IPS-20b (cell line): ENCODE measurements around the gene ZNF69.
"Not testable (repeated sequence)": the region's sequence is repeated elsewhere in the genome, so short reads cannot be mapped to it uniquely, and the experiment has no call there.

Experiments
- H3K27ac ChIP-seq: one replicate; pipeline ENCODE4 v1.5.1; 2013; ENCODE audit warnings: low read length
- H3K27me3 ChIP-seq: 2 replicates; pipeline ENCODE4 v1.6.1; 2013; ENCODE audit warnings: mild to moderate bottlenecking, low read length, inconsistent platforms; ENCODE audit not compliant: insufficient read depth
- H3K36me3 ChIP-seq: 2 replicates; pipeline ENCODE4 v1.6.1; 2013; ENCODE audit warnings: low read depth, mild to moderate bottlenecking, inconsistent platforms, low read length, moderate library complexity; ENCODE audit not compliant: insufficient read depth
- H3K4me1 ChIP-seq: 2 replicates; pipeline ENCODE4 v1.6.1; 2013; ENCODE audit warnings: mild to moderate bottlenecking, control low read depth, inconsistent platforms, low read length, moderate library complexity; ENCODE audit not compliant: insufficient read depth
- H3K4me3 ChIP-seq: 2 replicates; pipeline ENCODE4 v1.5.1; 2013; ENCODE audit warnings: mild to moderate bottlenecking, low read length, inconsistent platforms
- H3K9ac ChIP-seq: 2 replicates; pipeline ENCODE4 v1.6.1; 2013; ENCODE audit warnings: low read depth, mild to moderate bottlenecking, inconsistent platforms, low read length, moderate library complexity
- H3K9me3 ChIP-seq: 2 replicates; pipeline ENCODE4 v1.6.1; 2013; ENCODE audit warnings: mild to moderate bottlenecking, low read depth, low read length, inconsistent platforms; ENCODE audit not compliant: insufficient read depth

ZNF69 gene

DNA sequence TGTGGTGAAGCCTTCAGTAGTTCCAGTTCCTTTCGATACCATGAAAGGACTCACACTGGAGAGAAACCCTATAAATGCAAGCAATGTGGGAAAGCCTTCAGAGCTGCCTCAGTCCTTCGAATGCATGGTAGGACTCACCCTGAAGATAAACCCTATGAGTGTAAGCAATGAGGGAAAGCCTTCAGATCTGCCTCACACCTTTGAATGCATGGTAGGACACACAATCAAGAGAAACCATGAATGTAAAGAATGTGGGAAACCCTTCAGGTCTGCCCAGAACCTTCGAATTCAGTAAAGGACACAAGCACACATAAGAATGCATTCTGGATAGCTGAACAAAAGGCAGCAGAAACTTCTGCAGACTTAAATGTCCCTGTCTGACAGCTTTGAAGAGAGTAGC, 18.3 kb downstream of the ZNF69 start:
- no peaks in the 10 kb centered on the region for H3K4me1 ChIP-seq
- peaks cover 53% of the 10 kb centered on the region for H3K36me3 ChIP-seq
- no peaks in the 10 kb centered on the region for H3K27me3 ChIP-seq
- H3K27ac ChIP-seq, result no peak overlapping the region
- peak overlapping the region; percentile 46 for H3K4me3 ChIP-seq
- peaks cover 82% of the 10 kb centered on the region for H3K9me3 ChIP-seq
- no peak overlapping the region for H3K9ac ChIP-seq

DNA sequence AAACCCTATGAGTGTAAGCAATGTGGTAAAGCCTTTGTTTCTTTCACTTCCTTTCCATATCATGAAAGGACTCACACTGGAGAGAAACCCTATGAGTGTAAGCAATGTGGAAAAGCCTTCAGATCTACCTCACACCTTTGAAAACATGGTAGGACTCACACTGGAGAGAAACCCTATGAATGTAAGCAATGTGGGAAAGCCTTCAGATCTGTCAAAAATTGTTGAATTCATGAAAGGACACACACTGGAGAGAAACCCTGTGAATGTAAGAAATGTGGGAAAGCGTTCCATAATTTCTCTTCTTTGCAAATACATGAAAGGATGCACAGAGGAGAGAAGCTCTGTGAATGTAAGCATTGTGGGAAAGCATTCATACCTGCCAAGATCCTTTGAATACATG, 24.4 kb downstream of the ZNF69 start:
- H3K9ac ChIP-seq, H3K27me3 ChIP-seq, H3K4me1 ChIP-seq, H3K27ac ChIP-seq: not testable (repeated sequence)
- 0 out of 2 replicates have a peak overlapping the region, but pooled peaks have one; percentile 13 for H3K4me3 ChIP-seq
- H3K36me3 ChIP-seq, result peaks cover 18% of the 10 kb centered on the region
- H3K9me3 ChIP-seq, result peaks cover 70% of the 10 kb centered on the region

GRCh38 chr19:11914417-11915051, 27.0 kb downstream of the ZNF69 start:
- not testable (repeated sequence) for H3K4me1 ChIP-seq, H3K9ac ChIP-seq, H3K27me3 ChIP-seq, H3K4me3 ChIP-seq, H3K27ac ChIP-seq
- Histone ChIP-seq H3K36me3 (peaks cover 18% of the 10 kb centered on the region), H3K9me3 (peaks cover 65% of the 10 kb centered on the region)

DNA sequence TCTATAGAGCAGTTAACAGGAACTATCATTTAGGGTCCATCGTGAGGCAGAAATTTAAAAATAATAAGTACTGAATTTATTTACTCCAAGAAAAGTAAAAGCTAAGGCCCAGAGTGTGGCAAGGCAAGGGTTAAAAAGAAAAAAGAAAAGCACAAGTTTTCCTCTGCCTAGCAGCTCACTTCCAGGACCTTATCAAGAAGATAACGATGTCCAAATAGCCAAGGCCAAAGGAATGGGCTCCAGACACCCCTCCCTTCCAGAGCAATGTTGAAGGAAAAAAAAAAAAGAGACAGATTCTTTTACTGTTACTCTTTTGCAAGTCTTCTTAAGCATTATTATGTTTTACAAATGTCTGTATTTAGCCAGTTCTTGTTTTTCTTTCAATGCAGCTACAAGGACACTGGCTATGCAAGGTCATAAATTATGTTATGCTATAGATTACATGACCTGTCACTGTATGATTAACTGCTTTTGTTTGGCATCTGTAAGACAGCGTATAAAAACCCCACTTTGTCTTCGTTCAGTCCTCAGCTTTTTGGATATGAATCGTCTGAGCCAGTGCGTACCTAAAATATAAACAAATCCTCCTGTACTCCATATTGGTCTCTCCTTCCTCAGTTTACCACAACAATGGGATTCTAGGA, 34.4 kb downstream of the ZNF69 start:
- Histone ChIP-seq H3K9ac (no peak overlapping the region), H3K27ac (no peak overlapping the region)

DNA sequence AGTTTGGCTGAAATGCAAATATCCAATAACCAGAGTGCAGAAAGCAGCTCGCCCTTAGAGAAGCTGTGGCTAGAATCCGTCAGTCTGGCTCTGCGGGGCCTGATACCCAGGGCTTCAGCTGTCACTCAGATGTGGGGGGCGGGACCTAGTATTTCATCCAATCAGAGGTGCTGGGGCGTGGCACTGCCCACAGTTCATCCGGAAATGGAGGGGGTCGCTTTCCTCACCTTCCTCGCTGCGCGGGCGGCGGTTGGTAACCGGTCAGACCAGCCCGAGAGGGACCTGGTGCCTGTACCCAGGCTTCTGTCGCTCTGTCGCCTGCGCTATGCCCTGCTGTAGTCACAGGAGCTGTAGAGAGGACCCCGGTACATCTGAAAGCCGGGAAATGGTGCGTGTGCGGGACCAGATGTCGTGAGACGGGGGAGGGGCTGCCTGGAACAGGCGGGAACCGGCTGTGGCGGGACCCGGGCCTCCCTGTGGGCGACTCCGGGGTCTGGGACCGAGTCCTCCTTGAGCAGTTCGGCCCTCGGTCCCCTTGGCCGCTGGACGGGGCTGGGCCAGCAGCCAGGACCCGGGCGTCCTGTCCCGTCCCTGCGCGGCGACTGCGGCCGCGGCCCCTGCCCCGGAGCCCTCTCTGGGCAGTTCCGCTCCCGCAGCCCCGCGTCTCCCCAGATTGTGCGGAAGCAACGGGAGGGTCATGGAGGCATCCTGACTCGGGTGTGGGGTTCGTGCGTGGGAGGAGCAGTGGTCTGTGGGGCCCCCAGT, 37.5 kb downstream of the ZNF69 start, which contains the start of gene ZNF700:
TSS of gene ZNF700 (plus strand) at position 222 of the 765 bp plus-strand sequence. CDS start at position 326, 104 bp downstream.
- Histone ChIP-seq H3K27me3 (no peaks in the 10 kb centered on the region), H3K4me3 (peak within 1 kb of the TSS; percentile 92), H3K27ac (peak within 1 kb of the TSS; percentile 43), H3K9me3 (no peaks in the 10 kb centered on the region; the same call in 1 of the 2 replicates), H3K9ac (peak within 1 kb of the TSS; percentile 91), H3K36me3 (no peaks in the 10 kb centered on the region), H3K4me1 (no peaks in the 10 kb centered on the region)

More for the DNA sequence above, 34.4 kb downstream of the ZNF69 start:
- no peaks in the 10 kb centered on the region for H3K36me3 ChIP-seq
- no peak overlapping the region for H3K4me3 ChIP-seq
- no peaks in the 10 kb centered on the region for H3K4me1 ChIP-seq
- peaks cover 22% of the 10 kb centered on the region for H3K9me3 ChIP-seq
- no peaks in the 10 kb centered on the region for H3K27me3 ChIP-seq

DNA sequence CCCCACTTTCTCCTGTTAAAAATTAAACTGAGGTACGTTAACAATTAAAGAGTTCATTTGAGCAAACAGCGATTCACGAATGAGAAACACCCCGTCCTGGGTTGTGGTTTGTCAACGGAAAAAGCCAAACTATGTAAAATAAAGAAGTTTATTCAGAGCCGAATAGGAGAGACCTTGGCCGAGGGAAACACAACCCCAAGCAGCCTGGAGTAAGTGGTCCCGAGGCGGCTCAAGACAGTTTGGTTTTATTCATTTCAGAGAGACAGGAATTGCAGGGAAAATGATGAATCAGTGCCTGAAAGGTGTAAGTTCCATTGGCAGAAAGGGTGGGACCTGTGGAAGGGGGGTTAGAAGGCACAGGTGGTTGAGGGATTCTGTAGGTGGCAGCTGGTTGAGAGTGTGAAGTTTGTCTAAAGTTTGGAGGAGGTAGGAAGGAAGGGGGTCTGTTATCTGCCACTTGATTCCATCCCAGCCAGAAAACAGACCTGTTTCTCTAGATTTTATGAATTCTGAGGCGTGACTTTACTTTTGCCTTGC, 38.1 kb downstream of the ZNF69 start:
- not testable (repeated sequence) for H3K4me1 ChIP-seq, H3K36me3 ChIP-seq, H3K27me3 ChIP-seq, H3K9me3 ChIP-seq
- peak overlapping the region; percentile 92 for H3K4me3 ChIP-seq
- H3K9ac ChIP-seq, result peak overlapping the region; percentile 91
- peak overlapping the region; percentile 43 for H3K27ac ChIP-seq

DNA sequence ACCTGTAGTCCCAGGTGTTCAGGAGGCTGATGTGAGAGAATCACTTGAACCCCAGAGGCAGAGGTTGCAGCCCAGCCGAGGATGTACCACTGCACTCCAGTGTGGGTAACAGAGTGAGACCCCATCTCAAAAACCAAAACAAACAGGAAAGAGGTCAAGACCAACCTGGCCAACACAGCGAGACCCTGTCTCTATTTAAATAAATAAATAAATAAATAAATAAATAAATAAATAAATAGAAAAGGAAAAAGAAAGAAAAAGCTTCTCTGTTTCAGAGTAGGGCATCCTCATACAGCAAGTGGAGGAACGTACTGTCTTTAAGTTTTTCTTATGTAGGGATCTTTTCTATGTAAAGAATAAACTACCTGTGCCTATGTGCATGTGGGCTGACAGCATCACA, 39.6 kb downstream of the ZNF69 start:
- Histone ChIP-seq H3K4me3 (no peak overlapping the region), H3K4me1 (no peaks in the 10 kb centered on the region), H3K36me3 (no peaks in the 10 kb centered on the region), H3K27me3 (no peaks in the 10 kb centered on the region), H3K27ac (no peak overlapping the region), H3K9ac (no peak overlapping the region), H3K9me3 (no peaks in the 10 kb centered on the region; the same call in 1 of the 2 replicates)

DNA sequence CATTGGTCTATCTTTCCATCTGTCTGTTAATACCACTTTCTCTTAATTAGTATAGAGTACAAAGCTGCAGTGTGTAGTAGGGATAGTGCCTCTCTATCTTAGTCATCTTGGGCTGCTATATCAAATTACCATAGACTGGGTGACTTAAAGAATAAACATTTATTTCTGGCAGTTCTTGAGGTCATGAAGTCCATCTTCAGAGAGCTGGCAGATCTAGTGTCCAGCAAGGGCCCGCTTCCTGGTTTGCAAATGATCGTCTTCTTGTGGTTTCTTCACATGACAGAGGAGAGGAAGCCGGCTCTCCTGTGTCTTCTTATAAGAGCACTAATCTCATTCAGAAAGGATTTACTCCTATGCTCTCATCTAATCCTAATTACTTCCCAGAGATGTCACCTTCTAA, 43.5 kb downstream of the ZNF69 start:
- no peaks in the 10 kb centered on the region for H3K27me3 ChIP-seq
- peaks cover 12% of the 10 kb centered on the region for H3K9me3 ChIP-seq
- no peaks in the 10 kb centered on the region for H3K4me1 ChIP-seq
- no peak overlapping the region for H3K4me3 ChIP-seq
- H3K9ac ChIP-seq, result no peak overlapping the region
- no peak overlapping the region for H3K27ac ChIP-seq
- 0 out of 2 replicates have a peak, but pooled peaks cover 3% of the 10 kb centered on the region for H3K36me3 ChIP-seq

- Histone ChIP-seq H3K27me3 (no peaks in the 10 kb centered on the region), H3K9ac (no peak overlapping the region), H3K4me1 (no peaks in the 10 kb centered on the region), H3K36me3 (0 out of 2 replicates have a peak, but pooled peaks cover 3% of the 10 kb centered on the region), H3K9me3 (peaks cover 12% of the 10 kb centered on the region), H3K27ac (no peak overlapping the region), H3K4me3 (no peak overlapping the region)
Observed at GRCh38 chr19:11931513-11931912, 43.9 kb downstream of the ZNF69 start.

DNA sequence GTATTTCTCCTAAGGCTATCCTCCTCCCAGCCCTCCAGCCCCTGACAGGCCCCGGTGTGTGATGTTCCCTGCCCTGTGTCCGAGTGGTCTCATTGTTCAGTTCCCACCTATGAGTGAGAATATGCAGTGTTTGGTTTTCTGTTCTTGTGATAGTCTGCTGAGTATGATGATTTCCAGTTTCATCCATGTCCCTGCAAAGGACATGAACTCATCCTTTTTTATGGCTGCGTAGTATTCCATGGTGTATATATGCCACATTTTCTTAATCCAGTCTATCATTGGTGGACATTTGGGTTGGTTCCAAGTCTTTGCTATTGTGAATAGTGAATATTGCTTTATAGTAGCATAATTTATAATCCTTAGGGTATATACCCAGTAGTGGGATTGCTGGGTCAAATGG, 48.2 kb downstream of the ZNF69 start:
- peaks cover 36% of the 10 kb centered on the region for H3K9me3 ChIP-seq
- not testable (repeated sequence) for H3K27me3 ChIP-seq, H3K27ac ChIP-seq, H3K36me3 ChIP-seq, H3K9ac ChIP-seq, H3K4me1 ChIP-seq, H3K4me3 ChIP-seq

DNA sequence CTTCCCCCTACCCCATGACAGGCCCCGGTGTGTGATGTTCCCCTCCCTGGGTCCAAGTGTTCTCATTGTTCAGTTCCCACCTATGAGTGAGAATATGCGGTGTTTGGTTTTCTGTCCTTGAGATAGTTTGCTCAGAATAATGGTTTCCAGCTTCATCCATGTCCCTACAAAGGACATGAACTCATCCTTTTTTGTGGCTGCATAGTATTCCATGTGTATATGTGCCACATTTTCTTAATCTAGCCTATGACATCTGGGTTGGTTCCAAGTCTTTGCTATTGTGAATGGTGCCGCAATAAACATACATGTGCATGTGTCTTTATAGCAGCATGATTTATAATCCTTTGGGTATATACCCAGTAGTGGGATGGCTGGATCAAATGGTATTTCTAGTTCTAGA, 50.8 kb downstream of the ZNF69 start:
- peaks cover 50% of the 10 kb centered on the region for H3K9me3 ChIP-seq
- H3K4me1 ChIP-seq, H3K9ac ChIP-seq, H3K27me3 ChIP-seq, H3K4me3 ChIP-seq, H3K36me3 ChIP-seq, H3K27ac ChIP-seq: not testable (repeated sequence)
